COLO668 (cell line): ENCODE data around the gene NSFL1C.
A peak's percentile ranks its signal among the peaks of the same experiment; 100 is the strongest.

Experiments
- DNase-seq: peaks from one replicate; lab custom pipeline; 2025; ENCODE audit not compliant: unreplicated experiment; lab: John Stamatoyannopoulos, UW

Gene NSFL1C

GRCh38 chr20:1462834-1463233 is 3.8 kb downstream of the NSFL1C start:
- DNase-seq: no peak

DNA sequence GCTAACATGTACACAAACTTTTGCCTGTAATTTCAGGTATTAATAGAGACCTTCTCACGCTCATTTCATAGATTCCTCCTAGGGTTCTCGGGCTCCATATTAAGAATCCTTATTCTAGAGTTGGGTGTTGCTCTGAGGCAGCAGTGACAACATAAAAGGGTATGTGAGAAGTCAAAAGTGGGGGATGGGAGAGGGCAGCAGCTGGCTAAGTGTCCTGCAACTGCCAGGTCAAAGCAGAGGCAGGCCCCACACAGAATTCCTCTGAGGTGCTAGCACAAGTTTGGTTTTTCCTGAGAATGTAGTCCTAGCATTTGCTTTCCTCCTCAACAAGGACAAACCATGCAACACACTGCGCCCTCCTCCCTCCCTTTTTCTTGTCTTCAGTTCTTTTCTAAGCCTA is 4.6 kb downstream of the NSFL1C start:
- DNase-seq: no peak

DNA sequence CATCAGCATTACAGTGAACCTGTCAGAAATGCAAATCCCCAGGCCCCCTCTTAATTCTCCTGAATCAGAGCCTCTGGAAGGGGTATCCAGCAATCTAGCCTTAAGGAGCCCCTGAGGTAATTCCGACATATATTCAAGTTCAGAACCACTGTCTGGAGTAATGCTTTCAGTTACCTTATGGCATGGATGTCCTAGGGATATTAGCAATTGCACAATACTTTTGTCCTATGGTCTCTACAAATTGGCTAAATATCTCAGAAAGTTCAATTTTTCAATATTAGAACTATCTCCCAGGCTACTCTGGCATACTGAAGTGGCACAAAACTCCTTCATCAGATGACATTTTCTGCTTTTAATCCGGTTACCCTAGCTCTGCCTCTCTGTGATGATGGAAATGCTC is 6.4 kb downstream of the NSFL1C start:
- DNase-seq: no peak

DNA sequence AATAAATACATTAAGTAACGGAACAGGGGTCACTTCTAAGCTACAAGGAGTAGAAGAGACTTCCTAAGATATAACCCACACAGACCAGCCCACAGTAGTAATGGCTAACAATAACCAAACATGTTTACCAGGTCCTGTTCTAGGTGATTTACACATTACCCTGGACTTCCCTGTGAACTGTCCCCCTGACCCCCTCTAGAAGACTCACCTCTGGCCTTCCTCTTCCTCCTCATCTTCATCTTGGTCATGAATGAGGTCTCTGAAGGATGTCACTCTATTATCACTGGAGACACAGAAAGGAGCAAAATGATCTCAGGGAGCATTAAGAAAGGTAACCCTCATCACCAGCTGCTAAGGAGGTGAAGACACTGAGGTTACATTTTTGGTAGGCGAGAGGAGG is 8.7 kb downstream of the NSFL1C start:
- no peak for DNase-seq

- no peak for DNase-seq
These were observed 10.3 kb downstream of the NSFL1C start for GRCh38 chr20:1456300-1456699.

GRCh38 chr20:1450926-1451491 is 15.6 kb downstream of the NSFL1C start:
- DNase-seq: no peak

DNA sequence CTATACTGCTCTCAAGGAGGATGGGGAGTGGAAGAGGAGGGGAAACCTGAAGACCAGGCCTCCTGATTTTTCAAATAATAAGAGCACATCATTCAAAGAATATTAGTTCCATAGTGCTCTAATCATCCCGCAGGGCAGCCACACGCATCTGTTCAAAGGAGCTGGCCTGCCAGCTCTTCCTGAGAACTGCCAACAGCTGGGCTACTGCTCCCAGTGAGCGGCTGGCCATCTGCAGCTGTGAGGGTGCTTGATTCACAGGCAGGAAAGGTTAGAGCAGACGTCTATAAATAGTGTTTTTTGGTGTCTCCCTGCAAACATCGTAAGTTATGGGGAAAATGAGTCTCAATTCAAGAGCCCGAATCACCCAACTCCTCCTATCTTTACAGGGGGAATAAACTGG is 17.3 kb downstream of the NSFL1C start:
- no peak for DNase-seq

- no peak for DNase-seq
These were observed 18.5 kb downstream of the NSFL1C start for GRCh38 chr20:1448081-1448620.

DNA sequence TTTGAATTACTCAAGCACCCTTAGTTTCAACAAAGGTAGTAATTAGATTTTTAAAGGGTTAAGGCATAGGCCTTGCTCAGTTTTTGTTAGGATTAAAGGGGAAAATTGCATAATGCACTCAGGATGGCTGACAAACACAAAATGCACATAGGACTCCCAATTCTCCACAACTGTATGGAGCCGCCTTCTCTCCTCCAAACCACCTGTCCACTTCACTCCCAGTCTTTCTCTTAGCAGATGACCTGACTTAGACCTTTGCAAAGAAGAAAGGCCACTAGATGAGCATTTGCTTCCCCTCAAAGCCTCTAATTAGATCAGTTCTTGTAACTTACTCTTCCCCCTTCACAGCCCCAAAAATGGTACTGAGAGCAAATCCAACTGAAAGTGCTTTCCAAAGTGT is 20.1 kb downstream of the NSFL1C start:
- no peak for DNase-seq

- no peak for DNase-seq
These were observed 23.6 kb downstream of the NSFL1C start for GRCh38 chr20:1443085-1443484.

DNA sequence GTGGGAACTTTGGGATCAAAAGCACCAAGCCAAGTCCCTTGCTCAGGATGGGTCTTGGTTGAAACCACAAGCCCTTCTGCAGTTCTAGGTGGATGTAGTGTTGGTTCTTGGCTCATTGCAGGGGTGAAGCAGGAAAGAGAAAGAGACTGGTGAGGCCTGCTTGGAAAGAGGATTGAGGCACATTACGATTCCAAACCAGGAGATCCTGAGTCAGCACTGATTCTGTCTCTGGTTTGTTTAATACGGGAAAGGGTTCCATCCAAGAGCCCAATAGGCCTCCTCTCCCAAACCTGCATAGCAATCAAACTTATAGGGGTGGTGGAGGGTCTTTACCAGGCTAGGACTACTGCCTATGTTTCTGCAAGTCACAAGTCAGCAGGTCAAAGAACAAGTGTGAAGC is 24.3 kb downstream of the NSFL1C start:
- DNase-seq: no peak

- no peak for DNase-seq
These were observed 25.5 kb downstream of the NSFL1C start for GRCh38 chr20:1441133-1441532.

GRCh38 chr20:1440024-1440423 is 26.6 kb downstream of the NSFL1C start:
- DNase-seq: peak; percentile 15

GRCh38 chr20:1438361-1438760 is 28.3 kb downstream of the NSFL1C start:
- DNase-seq: no peak

DNA sequence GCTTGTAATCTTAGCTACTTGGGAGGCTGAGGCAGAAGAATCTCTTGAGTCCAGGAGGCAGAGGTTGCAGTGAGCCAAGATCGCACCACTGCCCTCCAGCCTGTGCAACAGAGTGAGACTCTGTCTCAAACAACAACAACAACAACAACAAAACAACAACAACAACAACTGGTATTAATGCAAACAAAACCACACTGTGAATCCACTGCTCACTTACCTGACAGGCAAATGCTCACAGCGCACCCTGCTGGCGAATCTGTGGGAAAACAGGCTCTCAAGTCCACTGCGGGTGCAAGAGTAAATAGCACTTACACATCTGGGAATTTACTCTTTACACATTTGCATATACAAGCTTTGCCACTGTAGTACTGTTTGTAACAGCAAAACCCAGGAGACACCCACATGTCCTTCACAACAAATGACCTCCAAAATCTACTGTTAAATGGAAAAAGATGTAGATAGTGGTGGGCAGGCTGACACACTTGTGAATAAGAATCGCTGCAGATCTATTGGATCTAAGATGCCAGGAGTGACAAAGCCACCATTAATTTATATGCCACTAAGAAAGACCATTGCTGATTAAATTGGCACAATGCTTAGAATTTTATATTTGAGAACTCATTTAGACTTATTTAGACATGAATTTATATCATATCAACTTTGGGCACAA is 29.3 kb downstream of the NSFL1C start:
- DNase-seq: peak; percentile 82

DNA sequence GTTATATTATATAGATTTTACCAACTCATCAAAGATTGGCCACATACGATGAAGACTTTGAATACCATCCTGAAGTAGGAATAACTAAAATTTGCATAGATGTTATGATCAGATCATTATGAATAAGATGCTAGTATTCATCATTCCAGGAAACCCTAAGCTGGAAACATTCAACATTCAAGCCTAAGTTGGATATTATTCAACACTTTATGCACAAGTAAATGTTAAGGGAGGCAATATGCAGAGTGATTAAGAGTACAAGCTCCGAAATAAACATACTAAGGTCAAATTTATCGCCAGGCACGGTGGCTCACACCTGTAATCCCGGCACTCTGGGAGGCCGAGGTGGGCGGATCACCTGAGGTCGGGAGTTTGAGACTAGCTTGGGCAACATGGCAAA is 30.4 kb downstream of the NSFL1C start:
- DNase-seq: no peak

DNA sequence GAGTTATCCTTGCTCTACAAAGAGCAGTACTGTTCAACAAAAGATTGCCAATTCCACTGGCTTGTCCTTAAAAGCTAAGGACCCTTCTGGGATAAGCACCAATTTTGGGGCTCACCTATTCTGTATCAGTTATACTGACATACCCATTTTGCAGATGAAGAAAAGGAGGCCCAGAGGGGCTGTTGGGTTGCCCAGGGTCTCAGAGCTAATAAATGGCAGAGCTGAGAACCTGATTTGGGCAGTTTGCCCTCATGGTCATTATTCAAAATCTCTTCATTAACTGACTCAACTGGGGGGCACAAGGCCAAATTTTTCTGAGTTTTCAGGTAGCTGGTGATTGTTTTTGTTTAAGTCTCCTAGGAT is 31.3 kb downstream of the NSFL1C start:
- no peak for DNase-seq

DNA sequence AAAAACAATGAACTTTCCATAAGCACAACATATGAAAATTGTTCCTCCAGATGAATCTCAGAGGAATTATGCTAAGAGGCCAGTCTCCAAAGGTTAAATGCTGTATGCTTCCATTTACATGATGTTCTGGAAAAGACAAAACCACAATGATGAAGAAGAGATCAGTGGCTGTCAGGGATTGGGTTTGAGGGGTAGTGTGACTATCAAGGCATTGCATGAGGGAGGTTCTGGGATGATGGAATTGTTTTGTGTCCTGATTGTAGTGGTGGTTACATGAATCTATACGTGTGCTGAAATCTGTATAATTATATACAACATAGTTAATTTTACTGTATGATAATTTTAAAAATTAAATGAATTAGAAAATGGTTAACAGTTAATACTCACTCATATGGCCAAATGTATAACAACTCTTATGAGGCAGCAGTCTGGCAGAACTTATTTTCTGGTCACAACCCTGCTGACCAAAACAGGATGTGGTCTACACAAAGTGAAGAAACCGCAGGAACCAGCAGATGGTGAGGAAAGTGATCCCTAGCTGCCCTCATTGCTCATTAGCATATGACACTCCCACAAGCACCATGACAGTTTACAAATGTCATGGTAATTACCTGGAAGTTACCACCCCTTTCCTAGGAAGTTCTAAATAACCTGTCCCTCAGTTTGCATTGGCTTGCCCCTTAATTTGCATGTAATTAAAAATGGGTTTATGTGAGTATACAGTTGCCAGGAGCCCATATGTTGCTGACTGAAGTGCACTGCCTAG is 31.9 kb downstream of the NSFL1C start:
- peak; percentile 68 for DNase-seq

- no peak for DNase-seq
These were observed 35.5 kb downstream of the NSFL1C start for GRCh38 chr20:1431158-1431557.

DNA sequence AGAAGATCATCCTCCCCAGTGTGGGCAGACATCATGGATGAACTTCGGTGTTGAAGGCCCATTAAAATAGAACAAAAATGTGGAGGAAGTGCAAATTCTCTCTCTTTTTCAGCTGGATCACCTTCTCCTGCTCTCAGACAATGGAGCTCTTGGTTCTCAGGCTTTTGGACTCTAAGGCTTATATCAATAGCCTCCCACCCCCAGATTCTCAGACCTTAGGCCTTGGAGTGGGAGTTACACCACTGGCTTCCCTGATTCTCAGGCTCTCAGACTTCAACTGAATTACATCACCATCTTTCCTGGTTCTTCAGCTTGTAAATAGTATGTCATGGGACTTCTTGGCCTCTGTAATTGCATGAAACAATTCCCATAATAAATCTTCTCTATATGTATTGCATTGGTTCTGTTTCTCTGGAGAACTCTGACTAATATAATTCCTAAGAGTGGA is 36.6 kb downstream of the NSFL1C start:
- DNase-seq: no peak

- no peak for DNase-seq
These were observed 37.4 kb downstream of the NSFL1C start for GRCh38 chr20:1429143-1429728.
